Measurements from ENCODE around the gene PPP1R13B.

GRCh38 chr14:103735439-103735814 lies 111.9 kb downstream of the PPP1R13B start:
- TF ChIP-seq CTCF (IDR thresholded peaks at IDR 0.05): no peak
- TF ChIP-seq POLR2A (IDR thresholded peaks at IDR 0.05): no peak

Measured in esophagus squamous epithelium (tissue), 4 donors.